H9 (cell line): Measurements from ENCODE around the gene IRF2. TPM values are rescaled to one million over a fixed set of nuclear protein-coding genes. Genes with fewer than 3 reads are reported as not detected.

ENCODE experiments used
- DNase-seq: peaks from one replicate; pipeline ENCODE4 v3.0.0-alpha.2; 2017
- H2AFZ ChIP-seq: one replicate; pipeline ENCODE4 v1.6.1; 2013; ENCODE audit warnings: mild to moderate bottlenecking, low read length, control low read depth, moderate library complexity
- H2AK5ac ChIP-seq: 2 replicates; pipeline ENCODE4 v1.6.1; 2013; ENCODE audit warnings: low read length, control low read depth, mixed read lengths; ENCODE audit not compliant: insufficient read length
- H2BK120ac ChIP-seq: one replicate; pipeline ENCODE4 v1.6.1; 2013; ENCODE audit warnings: low read depth, mild to moderate bottlenecking, low read length, control low read depth, inconsistent platforms; ENCODE audit not compliant: poor library complexity, severe bottlenecking
- H2BK12ac ChIP-seq: 2 replicates; pipeline ENCODE4 v1.6.1; 2013; ENCODE audit warnings: low read length, control low read depth, mixed read lengths, low read depth; ENCODE audit not compliant: insufficient read length
- H2BK15ac ChIP-seq: 2 replicates; pipeline ENCODE4 v1.6.1; 2013; ENCODE audit warnings: low read depth, low read length, control low read depth
- H2BK20ac ChIP-seq: one replicate; pipeline ENCODE4 v1.6.1; 2013; ENCODE audit warnings: low read depth, mild to moderate bottlenecking, low read length, control low read depth, inconsistent platforms; ENCODE audit not compliant: poor library complexity, severe bottlenecking
- H2BK5ac ChIP-seq: 2 replicates; pipeline ENCODE4 v1.6.1; 2013; ENCODE audit warnings: low read length, control low read depth, mixed read lengths; ENCODE audit not compliant: insufficient read length
- H3K14ac ChIP-seq: 2 replicates; pipeline ENCODE4 v1.6.1; 2013; ENCODE audit warnings: low read length, control low read depth; ENCODE audit not compliant: insufficient read depth
- H3K18ac ChIP-seq: 2 replicates; pipeline ENCODE4 v1.6.1; 2013; ENCODE audit warnings: low read depth, mild to moderate bottlenecking, mixed read lengths, low read length, control low read depth; ENCODE audit not compliant: insufficient read length
- H3K23ac ChIP-seq: 2 replicates; pipeline ENCODE4 v1.6.1; 2013; ENCODE audit warnings: low read length, control low read depth, mixed read lengths, low read depth; ENCODE audit not compliant: insufficient read length
- H3K23me2 ChIP-seq: 2 replicates; pipeline ENCODE4 v1.6.1; 2013; ENCODE audit warnings: low read depth, mild to moderate bottlenecking, mixed read lengths, low read length, control low read depth; ENCODE audit not compliant: insufficient read length, poor library complexity, severe bottlenecking
- H3K27ac ChIP-seq: 2 replicates; pipeline ENCODE4 v1.5.1; 2013; ENCODE audit warnings: low read length, control low read depth, mixed read lengths, low read depth; ENCODE audit not compliant: insufficient read length
- H3K27me3 ChIP-seq: 2 replicates; pipeline ENCODE4 v1.6.1; 2013; ENCODE audit warnings: low read length, control low read depth, inconsistent platforms; ENCODE audit not compliant: insufficient read depth
- H3K4ac ChIP-seq: 2 replicates; pipeline ENCODE4 v1.6.1; 2013; ENCODE audit warnings: low read depth, mild to moderate bottlenecking, control low read depth, inconsistent platforms, low read length, moderate library complexity
- H3K4me1 ChIP-seq: 2 replicates; pipeline ENCODE4 v1.6.1; 2013; ENCODE audit warnings: low read length, control low read depth, inconsistent platforms; ENCODE audit not compliant: insufficient read depth
- H3K4me2 ChIP-seq: 2 replicates; pipeline ENCODE4 v1.6.1; 2013; ENCODE audit warnings: low read length, control low read depth, mixed read lengths; ENCODE audit not compliant: insufficient read length, insufficient read depth
- H3K56ac ChIP-seq: 2 replicates; pipeline ENCODE4 v1.6.1; 2013; ENCODE audit warnings: low read depth, mild to moderate bottlenecking, mixed read lengths, low read length, control low read depth; ENCODE audit not compliant: insufficient read length
- H3K79me1 ChIP-seq: 2 replicates; pipeline ENCODE4 v1.6.1; 2013; ENCODE audit warnings: low read depth, mild to moderate bottlenecking, moderate library complexity, low read length, control low read depth, inconsistent platforms; ENCODE audit not compliant: insufficient read depth, poor library complexity, severe bottlenecking
- H3K79me2 ChIP-seq: 2 replicates; pipeline ENCODE4 v1.6.1; 2013; ENCODE audit warnings: low read length, control low read depth, inconsistent platforms; ENCODE audit not compliant: insufficient read depth
- H3K9ac ChIP-seq: 2 replicates; pipeline ENCODE4 v1.6.1; 2013; ENCODE audit warnings: low read length, control low read depth, mixed read lengths; ENCODE audit not compliant: insufficient read length; ENCODE audit errors: extremely low read depth
- H3K9me3 ChIP-seq: one replicate; pipeline ENCODE4 v1.6.1; 2013; ENCODE audit warnings: low read depth, low read length, inconsistent platforms; ENCODE audit not compliant: control insufficient read depth
- H3T11ph ChIP-seq: one replicate; pipeline ENCODE4 v1.6.1; 2013; ENCODE audit warnings: mild to moderate bottlenecking, low read length, control low read depth, inconsistent platforms
- H4K20me1 ChIP-seq: one replicate; pipeline ENCODE4 v1.6.1; 2013; ENCODE audit not compliant: control insufficient read depth, insufficient read length, insufficient read depth
- H4K5ac ChIP-seq: 2 replicates; pipeline ENCODE4 v1.6.1; 2013; ENCODE audit warnings: low read depth, mild to moderate bottlenecking, mixed read lengths, low read length, control low read depth; ENCODE audit not compliant: insufficient read length
- H4K8ac ChIP-seq: replicated peaks from 2 replicates; pipeline ENCODE4 v1.6.1; 2013; ENCODE audit warnings: low read length, control low read depth, mixed read lengths, low read depth; ENCODE audit not compliant: insufficient read length
- H4K91ac ChIP-seq: 2 replicates; pipeline ENCODE4 v1.6.1; 2013; ENCODE audit warnings: low read depth, mild to moderate bottlenecking, moderate library complexity, mixed read lengths, low read length, control low read depth; ENCODE audit not compliant: insufficient read length
- H3K27ac Mint-ChIP-seq, 3 experiments: 2 replicates in 2 of 3; 3 replicates in 1 of 3; pipeline ENCODE4 v1.8.0; 2020 to 2021; ENCODE audit warnings: mixed read lengths in 3 of 3, mild to moderate bottlenecking in 1 of 3, moderate library complexity in 1 of 3
- H3K27me3 Mint-ChIP-seq: 2 replicates; pipeline ENCODE4 v1.8.0; 2021; ENCODE audit warnings: low read depth, mild to moderate bottlenecking, moderate library complexity, mixed read lengths
- H3K36me3 Mint-ChIP-seq, 3 experiments: 2 replicates in 2 of 3; 3 replicates in 1 of 3; pipeline ENCODE4 v1.8.0; 2020 to 2021; ENCODE audit warnings: low read depth in 3 of 3, mixed read lengths in 3 of 3; ENCODE audit not compliant: insufficient read depth in 1 of 3
- H3K4me1 Mint-ChIP-seq, 2 experiments: 2 replicates each; pipeline ENCODE4 v1.8.0; 2020; ENCODE audit warnings: mixed read lengths in 2 of 2
- H3K4me3 Mint-ChIP-seq, 2 experiments: 2 replicates in 1 of 2; 3 replicates in 1 of 2; pipeline ENCODE4 v1.8.0; 2020 to 2021; ENCODE audit warnings: mild to moderate bottlenecking in 2 of 2, mixed read lengths in 2 of 2, moderate library complexity in 1 of 2
- H3K9me3 Mint-ChIP-seq, 2 experiments: 2 replicates in 1 of 2; 3 replicates in 1 of 2; pipeline ENCODE4 v1.8.0; 2020; ENCODE audit warnings: mild to moderate bottlenecking in 2 of 2, mixed read lengths in 2 of 2, moderate library complexity in 1 of 2
- WGBS: extraction: QIAGEN DNeasy Blood & Tissue Kit; methylation state at CpG from one replicate; pipeline ENCODE4 v1.1.7; 2013; ENCODE audit warnings: missing lambda C conversion rate, low lambda C conversion rate, mixed read lengths; ENCODE audit not compliant: insufficient read length; ENCODE audit errors: extremely low coverage; 5-methylcytosine and 5-hydroxymethylcytosine counted together
- total RNA-seq: library from RNA; stranded (reverse); gene quantifications from 2 replicates; pipeline ENCODE4 v1.2.1, GENCODE V29; 2021
- TF ChIP-seq, protein P1 (sequence below): fragments of 200-600 bp; sonication (generic); conservative IDR thresholded peaks from 3 replicates; pipeline ENCODE4 v1.8.0; 2021; ENCODE audit warnings: antibody characterized with exemption, mild to moderate bottlenecking

IRF2 gene
- total RNA-seq, 1 experiment from 2014 or later = 13.5 TPM

DNA sequence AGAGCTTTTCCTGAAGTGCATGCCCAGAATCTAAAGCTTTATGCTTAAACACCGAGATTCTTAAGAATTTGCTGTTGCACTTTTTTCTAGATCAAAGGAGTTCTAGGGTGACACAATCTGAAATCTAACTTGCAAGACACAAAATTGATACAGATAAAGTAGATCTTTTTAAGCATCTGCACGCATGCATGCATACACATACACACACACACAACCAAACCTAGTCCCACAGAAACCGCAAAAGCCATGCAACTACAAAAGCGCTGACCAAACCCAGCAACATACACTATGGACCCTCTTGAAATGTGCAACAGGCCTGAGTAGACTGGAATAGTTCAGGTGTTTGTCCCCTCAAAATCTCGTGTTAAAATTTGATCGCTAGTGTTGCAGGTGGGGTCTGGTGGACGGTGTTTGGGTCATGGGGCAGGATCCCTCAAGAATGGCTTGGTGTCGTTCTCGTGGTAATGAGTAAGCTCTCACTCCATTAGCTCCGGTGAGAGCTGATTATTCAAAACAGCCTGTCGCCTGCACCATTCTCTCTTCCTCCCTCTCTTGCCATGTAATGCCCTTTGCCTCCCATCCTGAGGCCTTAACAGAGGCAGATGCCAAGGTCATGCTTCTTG lies 52.7 kb downstream of the IRF2 start:
- peaks cover 12 to 15% of the 10 kb centered on the region in 2 experiments for H3K4me1 Mint-ChIP-seq
- no peak overlapping the region for H3K27ac Mint-ChIP-seq
- Histone ChIP-seq H2BK120ac (no peak overlapping the region), H3K14ac (no peak overlapping the region), H3T11ph (no peak overlapping the region), H2BK5ac (no peak overlapping the region), H3K27me3 (no peaks in the 10 kb centered on the region), H3K4me1 (no peaks in the 10 kb centered on the region), H3K56ac (no peak overlapping the region), H3K4me2 (no peak overlapping the region), H2AFZ (no peak overlapping the region), H3K18ac (no peak overlapping the region), H4K5ac (no peak overlapping the region), H4K20me1 (no peaks in the 10 kb centered on the region), H2BK12ac (no peak overlapping the region), H3K9me3 (peaks cover 11% of the 10 kb centered on the region), H3K9ac (no peak overlapping the region), H4K91ac (no peak overlapping the region), H3K79me1 (no peaks in the 10 kb centered on the region), H3K27ac (no peak overlapping the region), H3K23me2 (no peaks in the 10 kb centered on the region), H3K4ac (no peak overlapping the region), H2AK5ac (no peak overlapping the region), H2BK15ac (no peak overlapping the region), H2BK20ac (no peak overlapping the region), H3K23ac (no peak overlapping the region), H3K79me2 (no peaks in the 10 kb centered on the region; the same call in 1 of the 2 replicates), H4K8ac (no peak overlapping the region)
- H3K4me3 Mint-ChIP-seq = no peak overlapping the region
- no peak for DNase-seq
- WGBS = no CpG with 5 or more reads among the region's 11 CpGs
- TF ChIP-seq, protein P1, sequence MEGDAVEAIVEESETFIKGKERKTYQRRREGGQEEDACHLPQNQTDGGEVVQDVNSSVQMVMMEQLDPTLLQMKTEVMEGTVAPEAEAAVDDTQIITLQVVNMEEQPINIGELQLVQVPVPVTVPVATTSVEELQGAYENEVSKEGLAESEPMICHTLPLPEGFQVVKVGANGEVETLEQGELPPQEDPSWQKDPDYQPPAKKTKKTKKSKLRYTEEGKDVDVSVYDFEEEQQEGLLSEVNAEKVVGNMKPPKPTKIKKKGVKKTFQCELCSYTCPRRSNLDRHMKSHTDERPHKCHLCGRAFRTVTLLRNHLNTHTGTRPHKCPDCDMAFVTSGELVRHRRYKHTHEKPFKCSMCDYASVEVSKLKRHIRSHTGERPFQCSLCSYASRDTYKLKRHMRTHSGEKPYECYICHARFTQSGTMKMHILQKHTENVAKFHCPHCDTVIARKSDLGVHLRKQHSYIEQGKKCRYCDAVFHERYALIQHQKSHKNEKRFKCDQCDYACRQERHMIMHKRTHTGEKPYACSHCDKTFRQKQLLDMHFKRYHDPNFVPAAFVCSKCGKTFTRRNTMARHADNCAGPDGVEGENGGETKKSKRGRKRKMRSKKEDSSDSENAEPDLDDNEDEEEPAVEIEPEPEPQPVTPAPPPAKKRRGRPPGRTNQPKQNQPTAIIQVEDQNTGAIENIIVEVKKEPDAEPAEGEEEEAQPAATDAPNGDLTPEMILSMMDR = no peak
- no peaks in the 10 kb centered on the region for H3K27me3 Mint-ChIP-seq
- H3K36me3 Mint-ChIP-seq = peaks cover 41 to 66% (median 63%) of the 10 kb centered on the region in 3 experiments
- peaks cover 11 to 16% of the 10 kb centered on the region in 2 experiments for H3K9me3 Mint-ChIP-seq
